Measurements from ENCODE around the gene LIMD2. TPM values are rescaled to one million over a fixed set of nuclear protein-coding genes. Genes with fewer than 3 reads are reported as not detected.

LIMD2 gene
- total RNA-seq, 1 experiment from 2014 or later = 93.5 TPM

GRCh38 chr17:63693411-63694113 lies 6.4 kb downstream of the LIMD2 start:
- H3K36me3 Mint-ChIP-seq (ENCODE audit: insufficient read depth in 1 of 3, low read depth in 3 of 3) = peaks cover 5 to 54% (median 30%) of the 10 kb centered on the region in 3 experiments
- Histone ChIP-seq H4K5ac (ENCODE audit: insufficient read length, low read depth, low read length) (no peak overlapping the region), H4K91ac (ENCODE audit: insufficient read length, low read depth, low read length) (no peak overlapping the region), H3K79me1 (ENCODE audit: insufficient read depth, low read depth, low read length, poor library complexity, severe bottlenecking) (no peaks in the 10 kb centered on the region), H3K23ac (ENCODE audit: insufficient read length, low read depth, low read length) (no peak overlapping the region), H3K27me3 (ENCODE audit: insufficient read depth, low read length) (no peaks in the 10 kb centered on the region), H3K27ac (ENCODE audit: insufficient read length, low read depth, low read length) (no peak overlapping the region), H3K9ac (ENCODE audit: extremely low read depth, insufficient read length, low read length) (no peak overlapping the region), H3K18ac (ENCODE audit: insufficient read length, low read depth, low read length) (no peak overlapping the region), H3K4me2 (ENCODE audit: insufficient read depth, insufficient read length, low read length) (no peak overlapping the region), H4K20me1 (ENCODE audit: control insufficient read depth, insufficient read depth, insufficient read length) (no peaks in the 10 kb centered on the region), H4K8ac (replicated peaks; ENCODE audit: insufficient read length, low read depth, low read length) (no peak overlapping the region), H3K79me2 (ENCODE audit: insufficient read depth, low read length) (no peaks in the 10 kb centered on the region), H2AK5ac (ENCODE audit: insufficient read length, low read length) (no peak overlapping the region), H2BK12ac (ENCODE audit: insufficient read length, low read depth, low read length) (no peak overlapping the region), H3K56ac (ENCODE audit: insufficient read length, low read depth, low read length) (no peak overlapping the region), H3T11ph (ENCODE audit: low read length) (no peak overlapping the region), H2BK5ac (ENCODE audit: insufficient read length, low read length) (no peak overlapping the region), H3K9me3 (ENCODE audit: control insufficient read depth, low read depth, low read length) (no peaks in the 10 kb centered on the region), H2BK120ac (ENCODE audit: low read depth, low read length, poor library complexity, severe bottlenecking) (no peak overlapping the region), H3K4ac (ENCODE audit: low read depth, low read length) (no peak overlapping the region), H3K23me2 (ENCODE audit: insufficient read length, low read depth, low read length, poor library complexity, severe bottlenecking) (peaks cover 4% of the 10 kb centered on the region), H2AFZ (ENCODE audit: low read length) (no peak overlapping the region), H3K4me1 (ENCODE audit: insufficient read depth, low read length) (no peaks in the 10 kb centered on the region; the same call in 1 of the 2 replicates), H2BK20ac (ENCODE audit: low read depth, low read length, poor library complexity, severe bottlenecking) (no peak overlapping the region), H2BK15ac (ENCODE audit: low read depth, low read length) (no peak overlapping the region), H3K14ac (ENCODE audit: insufficient read depth, low read length) (no peak overlapping the region)
- no peaks in the 10 kb centered on the region for H3K9me3 Mint-ChIP-seq
- TF ChIP-seq, protein P1, sequence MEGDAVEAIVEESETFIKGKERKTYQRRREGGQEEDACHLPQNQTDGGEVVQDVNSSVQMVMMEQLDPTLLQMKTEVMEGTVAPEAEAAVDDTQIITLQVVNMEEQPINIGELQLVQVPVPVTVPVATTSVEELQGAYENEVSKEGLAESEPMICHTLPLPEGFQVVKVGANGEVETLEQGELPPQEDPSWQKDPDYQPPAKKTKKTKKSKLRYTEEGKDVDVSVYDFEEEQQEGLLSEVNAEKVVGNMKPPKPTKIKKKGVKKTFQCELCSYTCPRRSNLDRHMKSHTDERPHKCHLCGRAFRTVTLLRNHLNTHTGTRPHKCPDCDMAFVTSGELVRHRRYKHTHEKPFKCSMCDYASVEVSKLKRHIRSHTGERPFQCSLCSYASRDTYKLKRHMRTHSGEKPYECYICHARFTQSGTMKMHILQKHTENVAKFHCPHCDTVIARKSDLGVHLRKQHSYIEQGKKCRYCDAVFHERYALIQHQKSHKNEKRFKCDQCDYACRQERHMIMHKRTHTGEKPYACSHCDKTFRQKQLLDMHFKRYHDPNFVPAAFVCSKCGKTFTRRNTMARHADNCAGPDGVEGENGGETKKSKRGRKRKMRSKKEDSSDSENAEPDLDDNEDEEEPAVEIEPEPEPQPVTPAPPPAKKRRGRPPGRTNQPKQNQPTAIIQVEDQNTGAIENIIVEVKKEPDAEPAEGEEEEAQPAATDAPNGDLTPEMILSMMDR (conservative IDR thresholded peaks at IDR 0.05) = no peak
- no peak overlapping the region for H3K4me3 Mint-ChIP-seq
- no peak for DNase-seq
- H3K27me3 Mint-ChIP-seq (ENCODE audit: low read depth) = no peaks in the 10 kb centered on the region
- peaks cover 18 to 33% of the 10 kb centered on the region in 2 experiments for H3K4me1 Mint-ChIP-seq
- no peak overlapping the region for H3K27ac Mint-ChIP-seq
- no CpG with 5 or more reads among the region's 18 CpGs for WGBS (ENCODE audit: extremely low coverage, insufficient read length, low lambda C conversion rate)
